MV-4-11 (cell line): ENCODE measurements around the gene TNXB.
"Not testable (repeated sequence)": the region's sequence is repeated elsewhere in the genome, so short reads cannot be mapped to it uniquely, and the experiment has no call there.

Experiments
- DNase-seq: peaks from one replicate; lab custom pipeline; 2025; lab: John Stamatoyannopoulos, UW

TNXB gene

DNA sequence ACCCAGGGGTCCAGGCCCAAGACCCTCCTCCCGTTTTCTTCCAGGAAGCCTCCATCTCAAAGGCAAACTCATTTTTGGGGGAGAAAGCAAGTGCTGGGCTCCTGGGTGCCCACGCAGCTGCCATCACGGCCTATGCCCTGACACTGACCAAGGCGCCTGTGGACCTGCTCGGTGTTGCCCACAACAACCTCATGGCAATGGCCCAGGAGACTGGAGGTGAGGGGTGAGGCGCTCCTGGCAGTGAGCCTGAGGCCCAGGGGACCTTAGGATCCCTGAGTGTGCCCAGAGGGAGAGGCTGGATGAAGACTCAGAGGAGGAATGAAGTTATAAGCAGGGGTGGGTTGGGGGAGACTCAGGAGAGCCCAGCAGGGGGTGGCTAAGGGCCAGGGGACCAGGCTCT is 112.8 kb downstream of the TNXB start:
- not testable (repeated sequence) for DNase-seq

DNA sequence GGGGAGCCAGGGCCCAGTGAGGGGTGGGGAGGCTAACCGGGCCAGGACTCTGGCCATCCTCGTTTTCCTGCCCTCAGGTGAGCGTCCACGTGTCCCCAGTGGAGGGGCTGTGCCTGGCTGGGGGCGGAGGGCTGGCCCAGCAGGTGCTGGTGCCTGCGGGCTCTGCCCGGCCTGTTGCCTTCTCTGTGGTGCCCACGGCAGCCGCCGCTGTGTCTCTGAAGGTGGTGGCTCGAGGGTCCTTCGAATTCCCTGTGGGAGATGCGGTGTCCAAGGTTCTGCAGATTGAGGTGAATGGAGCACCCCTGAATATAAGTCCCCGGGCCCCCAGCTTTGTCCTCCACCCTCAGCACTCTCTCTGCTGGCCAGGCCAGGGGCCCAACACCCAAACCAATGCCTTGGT is 114.7 kb downstream of the TNXB start:
- DNase-seq = not testable (repeated sequence)
